IPS-20b (cell line): ENCODE results near the gene ADAMTS2.

Experiments used
- H3K27ac ChIP-seq: one replicate; pipeline ENCODE4 v1.5.1; 2013; ENCODE audit warnings: low read length
- H3K27me3 ChIP-seq: 2 replicates; pipeline ENCODE4 v1.6.1; 2013; ENCODE audit warnings: mild to moderate bottlenecking, low read length, inconsistent platforms; ENCODE audit not compliant: insufficient read depth
- H3K36me3 ChIP-seq: 2 replicates; pipeline ENCODE4 v1.6.1; 2013; ENCODE audit warnings: low read depth, mild to moderate bottlenecking, inconsistent platforms, low read length, moderate library complexity; ENCODE audit not compliant: insufficient read depth
- H3K4me1 ChIP-seq: 2 replicates; pipeline ENCODE4 v1.6.1; 2013; ENCODE audit warnings: mild to moderate bottlenecking, control low read depth, inconsistent platforms, low read length, moderate library complexity; ENCODE audit not compliant: insufficient read depth
- H3K4me3 ChIP-seq: 2 replicates; pipeline ENCODE4 v1.5.1; 2013; ENCODE audit warnings: mild to moderate bottlenecking, low read length, inconsistent platforms
- H3K9ac ChIP-seq: 2 replicates; pipeline ENCODE4 v1.6.1; 2013; ENCODE audit warnings: low read depth, mild to moderate bottlenecking, inconsistent platforms, low read length, moderate library complexity
- H3K9me3 ChIP-seq: 2 replicates; pipeline ENCODE4 v1.6.1; 2013; ENCODE audit warnings: mild to moderate bottlenecking, low read depth, low read length, inconsistent platforms; ENCODE audit not compliant: insufficient read depth

Gene ADAMTS2

DNA sequence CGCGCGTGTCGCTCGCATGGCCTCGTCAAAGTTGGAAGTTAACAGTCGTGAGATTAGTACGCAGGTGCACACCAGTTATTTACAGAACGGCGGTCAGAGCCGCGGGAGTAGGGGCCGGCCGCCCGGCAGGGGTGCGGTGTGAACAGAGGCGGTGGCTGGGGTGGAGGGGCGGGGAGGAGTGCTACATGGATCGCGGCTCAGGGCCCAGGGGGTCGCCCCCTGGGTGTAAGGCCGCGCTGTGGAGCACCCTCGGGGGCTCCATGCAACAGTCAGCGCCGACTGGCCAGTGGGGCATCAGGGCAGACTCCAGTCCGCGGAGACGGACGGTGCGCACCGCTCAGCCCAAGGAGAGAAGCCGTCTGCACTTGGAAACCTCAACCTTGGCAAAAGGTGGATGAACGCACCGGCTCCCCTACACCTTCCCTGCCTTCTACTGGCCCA is 224.8 kb downstream of the ADAMTS2 start:
- Histone ChIP-seq H3K27ac (no peak overlapping the region), H3K9ac (no peak overlapping the region), H3K4me3 (no peak overlapping the region), H3K36me3 (no peaks in the 10 kb centered on the region), H3K27me3 (no peaks in the 10 kb centered on the region), H3K9me3 (peaks cover 73% of the 10 kb centered on the region), H3K4me1 (no peaks in the 10 kb centered on the region)

DNA sequence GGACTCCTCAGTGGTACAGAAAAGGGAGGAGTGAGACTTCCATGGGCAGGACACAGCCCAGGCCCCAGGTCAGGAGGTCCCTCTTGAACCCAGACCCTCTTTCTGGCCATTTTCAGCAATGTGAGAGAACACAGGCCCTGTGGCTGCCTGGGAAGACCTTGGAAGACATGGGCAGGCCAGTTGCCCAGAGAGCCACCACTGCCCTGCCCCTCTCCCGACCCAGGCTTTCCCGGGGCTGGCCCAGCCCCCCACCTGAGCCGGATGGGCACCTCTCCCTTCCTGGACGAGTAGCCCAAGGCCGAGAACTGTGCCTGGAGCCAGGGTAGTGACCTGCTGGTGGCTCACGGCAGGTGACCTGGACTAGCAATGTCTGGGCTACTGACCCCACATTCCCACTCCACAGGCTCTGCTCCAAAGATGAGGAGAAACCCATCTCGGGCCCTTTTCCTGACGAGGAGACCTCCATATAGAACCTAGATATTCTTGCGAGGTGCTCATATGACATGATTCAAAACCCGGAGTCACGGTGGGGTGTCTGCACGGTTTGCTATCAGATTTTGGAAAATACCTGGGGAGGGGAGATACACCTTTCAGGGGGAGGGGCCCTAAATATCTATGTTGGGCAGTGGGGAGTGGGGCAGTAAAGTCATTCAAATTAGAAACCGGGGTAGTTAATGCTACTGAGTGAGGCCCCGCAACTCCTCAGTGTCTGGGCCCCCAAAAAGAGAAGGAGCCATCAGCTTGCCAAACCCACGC is 225.7 kb downstream of the ADAMTS2 start:
- Histone ChIP-seq H3K4me1 (no peaks in the 10 kb centered on the region), H3K4me3 (no peak overlapping the region), H3K27ac (no peak overlapping the region), H3K36me3 (no peaks in the 10 kb centered on the region), H3K9ac (no peak overlapping the region), H3K9me3 (peaks cover 81% of the 10 kb centered on the region), H3K27me3 (no peaks in the 10 kb centered on the region)

DNA sequence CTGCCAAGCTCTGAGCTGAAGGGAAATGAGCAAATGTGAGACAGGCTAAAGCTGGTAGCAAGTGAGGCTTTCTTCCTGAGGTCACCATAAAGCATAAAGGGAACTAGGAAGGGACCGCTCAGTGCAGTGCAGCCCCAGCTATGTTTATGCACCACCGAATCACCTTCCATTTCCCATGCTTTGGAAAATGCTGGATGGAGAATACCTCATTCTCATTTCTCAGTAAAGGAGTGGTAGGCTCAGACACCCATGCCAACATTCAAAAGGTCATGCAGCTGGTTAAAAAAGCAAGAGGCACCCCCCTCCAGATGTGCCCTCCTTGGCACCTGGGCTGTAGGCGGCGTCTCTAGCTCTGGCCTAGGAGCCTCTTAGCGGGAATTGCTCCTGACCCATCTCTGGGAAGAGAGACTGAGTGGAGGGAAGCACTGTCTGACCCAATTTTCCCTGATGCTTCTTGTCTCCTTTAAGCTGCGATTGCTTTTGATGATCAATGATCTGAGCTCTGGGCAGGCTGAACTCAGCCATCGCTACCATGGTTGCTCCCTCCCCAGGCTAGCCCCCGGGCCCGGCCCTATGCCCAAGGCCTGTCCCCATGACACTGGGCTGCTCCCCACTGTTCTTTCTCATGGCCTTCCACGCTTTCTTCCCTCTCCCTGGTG is 226.4 kb downstream of the ADAMTS2 start:
- Histone ChIP-seq H3K27me3 (no peaks in the 10 kb centered on the region), H3K9me3 (peaks cover 83% of the 10 kb centered on the region), H3K27ac (no peak overlapping the region), H3K36me3 (no peaks in the 10 kb centered on the region), H3K4me3 (no peak overlapping the region), H3K9ac (no peak overlapping the region), H3K4me1 (no peaks in the 10 kb centered on the region)

DNA sequence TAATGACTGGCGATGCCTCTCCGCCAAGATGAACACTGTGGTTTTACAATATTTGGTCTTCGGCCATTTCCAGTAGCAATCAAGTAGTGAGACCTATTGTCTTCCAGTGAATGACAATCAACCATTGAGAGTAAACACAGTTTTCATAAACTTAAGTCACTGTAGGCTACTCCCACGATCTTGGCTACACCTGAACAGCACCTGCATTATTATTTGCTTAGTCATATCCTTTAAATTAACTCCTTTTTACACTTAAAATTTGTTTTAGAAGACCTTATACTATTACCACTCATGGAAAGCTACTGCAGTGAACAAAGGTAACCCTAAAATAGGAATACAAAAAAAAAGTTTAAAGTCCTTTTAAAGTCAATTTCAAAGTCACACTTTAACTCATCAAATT is 226.9 kb downstream of the ADAMTS2 start:
- Histone ChIP-seq H3K9ac (no peak overlapping the region), H3K4me3 (no peak overlapping the region), H3K36me3 (no peaks in the 10 kb centered on the region), H3K27me3 (no peaks in the 10 kb centered on the region), H3K27ac (no peak overlapping the region), H3K4me1 (no peaks in the 10 kb centered on the region), H3K9me3 (peaks cover 83% of the 10 kb centered on the region)

DNA sequence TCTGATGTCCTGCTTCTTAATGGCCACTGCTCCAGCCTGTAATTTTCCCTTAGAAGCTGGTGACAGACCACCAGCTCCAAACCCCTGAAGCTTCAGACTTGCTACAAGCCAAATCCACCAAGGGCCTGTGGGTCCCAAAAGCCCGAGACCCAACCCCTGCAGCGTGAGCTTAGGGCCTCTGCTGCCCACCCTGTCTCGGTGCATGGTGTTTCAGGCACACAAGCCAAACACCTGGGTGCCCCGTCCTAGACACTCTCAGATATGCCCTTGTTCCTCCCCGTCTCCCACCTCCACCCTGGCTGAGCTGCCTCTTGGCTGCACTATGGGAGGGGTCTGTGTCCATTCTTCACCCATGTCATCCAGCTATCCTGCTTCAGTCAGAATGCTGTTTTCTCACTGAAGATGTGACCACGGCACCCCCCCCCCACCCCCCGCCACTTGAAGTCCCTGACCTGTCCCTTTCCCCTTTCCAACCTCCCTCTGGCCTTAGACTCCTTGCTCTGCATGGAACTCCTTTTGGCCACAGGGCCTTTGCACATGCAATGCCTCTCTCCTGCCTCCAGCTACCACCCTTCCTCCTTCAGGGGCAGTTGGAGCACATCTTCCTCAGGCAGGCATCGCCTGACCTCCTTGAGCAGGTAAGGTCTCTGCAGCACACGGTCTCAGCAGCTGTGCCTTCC is 229.3 kb downstream of the ADAMTS2 start:
- no peak overlapping the region for H3K27ac ChIP-seq
- peaks cover 93% of the 10 kb centered on the region for H3K9me3 ChIP-seq
- no peak overlapping the region for H3K4me3 ChIP-seq
- no peak overlapping the region for H3K9ac ChIP-seq
- no peaks in the 10 kb centered on the region for H3K36me3 ChIP-seq
- no peaks in the 10 kb centered on the region for H3K4me1 ChIP-seq
- no peaks in the 10 kb centered on the region for H3K27me3 ChIP-seq

DNA sequence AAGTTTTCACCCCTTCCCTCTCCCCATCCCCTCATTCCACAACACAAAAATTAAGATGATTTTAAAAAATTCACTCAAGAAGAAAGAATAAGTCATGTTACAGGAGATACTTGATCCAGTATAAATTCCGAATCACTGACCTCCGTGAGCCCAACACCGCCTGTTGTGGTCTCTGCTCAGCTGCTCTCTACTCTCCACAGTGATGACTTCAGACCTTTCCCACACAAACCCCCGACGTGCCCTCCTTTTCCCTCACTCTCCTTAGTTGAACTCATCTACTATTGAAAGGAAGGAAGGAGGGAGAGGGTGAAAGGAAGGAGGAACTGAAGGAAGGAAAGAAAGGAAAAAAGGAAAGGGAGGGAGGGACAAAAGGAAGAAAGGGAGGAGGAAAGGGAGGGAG is 230.0 kb downstream of the ADAMTS2 start:
- Histone ChIP-seq H3K27ac (no peak overlapping the region), H3K9me3 (peaks cover 94% of the 10 kb centered on the region), H3K27me3 (no peaks in the 10 kb centered on the region), H3K9ac (no peak overlapping the region), H3K4me3 (no peak overlapping the region), H3K4me1 (no peaks in the 10 kb centered on the region), H3K36me3 (no peaks in the 10 kb centered on the region)

DNA sequence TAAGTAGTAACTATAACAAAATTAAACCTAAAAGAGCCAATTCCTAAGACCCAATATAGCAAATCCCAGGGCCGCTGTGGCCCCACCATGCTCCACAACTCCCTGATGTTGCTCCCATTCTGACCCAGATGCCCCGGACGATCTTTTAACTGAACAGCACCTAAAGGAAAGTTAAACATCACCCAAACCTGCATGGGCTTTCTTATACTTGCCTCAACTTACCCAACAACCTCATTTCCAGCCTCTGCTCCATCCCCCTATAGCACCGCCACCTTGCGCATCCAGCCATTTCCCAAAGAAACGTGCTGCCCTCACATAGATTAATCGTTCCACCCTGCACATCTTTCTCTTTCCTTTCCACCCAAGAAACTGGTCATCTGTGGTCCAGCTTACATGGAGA is 230.5 kb downstream of the ADAMTS2 start:
- Histone ChIP-seq H3K36me3 (no peaks in the 10 kb centered on the region), H3K4me1 (no peaks in the 10 kb centered on the region), H3K9ac (no peak overlapping the region), H3K27me3 (no peaks in the 10 kb centered on the region), H3K9me3 (peaks cover 88% of the 10 kb centered on the region), H3K27ac (no peak overlapping the region), H3K4me3 (no peak overlapping the region)

DNA sequence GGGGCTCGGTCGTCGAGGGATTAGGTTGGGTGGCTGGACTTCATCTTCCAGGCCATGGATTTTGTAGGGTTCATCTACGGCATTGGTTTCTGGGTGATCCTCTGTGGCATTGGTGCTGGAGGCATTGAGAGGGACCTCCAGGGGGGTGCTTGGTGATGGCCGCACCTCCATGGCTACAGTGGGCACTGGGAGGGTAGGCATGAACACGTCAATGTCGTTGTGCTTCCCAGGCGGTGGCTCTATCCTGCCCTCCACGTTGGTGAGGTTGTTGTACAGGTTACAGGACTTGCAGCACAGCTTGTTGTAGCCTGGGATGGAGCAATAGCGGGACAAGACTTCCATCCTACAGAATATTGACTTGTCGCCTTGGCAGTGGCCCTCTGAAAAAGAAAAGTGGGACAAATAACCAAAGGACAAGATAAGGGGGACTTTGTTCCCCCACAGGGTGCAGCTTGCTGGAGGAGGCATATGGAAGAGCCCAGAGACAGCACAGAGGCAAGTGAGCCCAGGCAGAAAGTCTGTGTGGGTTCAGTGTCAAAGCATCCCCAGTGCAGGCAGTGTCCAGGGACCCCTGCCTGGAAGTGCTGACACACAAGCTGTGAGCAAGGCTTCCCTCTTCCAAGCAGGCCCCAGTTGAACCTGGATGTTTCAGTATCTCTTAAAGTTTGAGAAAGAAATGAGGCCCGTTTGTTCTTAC is 231.2 kb downstream of the ADAMTS2 start:
- no peaks in the 10 kb centered on the region for H3K27me3 ChIP-seq
- H3K4me1 ChIP-seq = no peaks in the 10 kb centered on the region
- H3K9ac ChIP-seq = no peak overlapping the region
- H3K9me3 ChIP-seq = peaks cover 81% of the 10 kb centered on the region
- H3K36me3 ChIP-seq = no peaks in the 10 kb centered on the region
- no peak overlapping the region for H3K27ac ChIP-seq
- H3K4me3 ChIP-seq = no peak overlapping the region

DNA sequence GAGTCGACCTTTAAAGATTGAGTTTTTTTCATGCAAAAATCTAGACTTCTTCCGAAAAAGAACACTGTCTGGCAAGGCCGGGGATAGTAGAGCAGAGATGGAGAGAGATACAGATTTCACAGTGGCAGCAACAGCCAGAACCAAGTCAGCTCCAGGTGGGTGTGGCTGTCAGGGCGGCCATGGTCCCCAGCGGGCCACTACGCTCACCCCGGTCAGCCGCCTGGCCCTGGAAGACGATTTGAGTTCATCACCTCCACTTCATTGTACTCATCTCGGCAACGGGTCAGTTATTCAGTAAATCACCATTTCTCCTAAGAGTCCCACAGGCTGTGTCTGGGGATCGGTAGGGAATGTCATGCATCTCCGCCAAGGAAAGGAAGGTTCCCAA is 232.1 kb downstream of the ADAMTS2 start:
- H3K27me3 ChIP-seq = no peaks in the 10 kb centered on the region
- no peak overlapping the region for H3K4me3 ChIP-seq
- H3K4me1 ChIP-seq = no peaks in the 10 kb centered on the region
- H3K9ac ChIP-seq = no peak overlapping the region
- no peaks in the 10 kb centered on the region for H3K36me3 ChIP-seq
- no peak overlapping the region for H3K27ac ChIP-seq
- peaks cover 72% of the 10 kb centered on the region for H3K9me3 ChIP-seq

DNA sequence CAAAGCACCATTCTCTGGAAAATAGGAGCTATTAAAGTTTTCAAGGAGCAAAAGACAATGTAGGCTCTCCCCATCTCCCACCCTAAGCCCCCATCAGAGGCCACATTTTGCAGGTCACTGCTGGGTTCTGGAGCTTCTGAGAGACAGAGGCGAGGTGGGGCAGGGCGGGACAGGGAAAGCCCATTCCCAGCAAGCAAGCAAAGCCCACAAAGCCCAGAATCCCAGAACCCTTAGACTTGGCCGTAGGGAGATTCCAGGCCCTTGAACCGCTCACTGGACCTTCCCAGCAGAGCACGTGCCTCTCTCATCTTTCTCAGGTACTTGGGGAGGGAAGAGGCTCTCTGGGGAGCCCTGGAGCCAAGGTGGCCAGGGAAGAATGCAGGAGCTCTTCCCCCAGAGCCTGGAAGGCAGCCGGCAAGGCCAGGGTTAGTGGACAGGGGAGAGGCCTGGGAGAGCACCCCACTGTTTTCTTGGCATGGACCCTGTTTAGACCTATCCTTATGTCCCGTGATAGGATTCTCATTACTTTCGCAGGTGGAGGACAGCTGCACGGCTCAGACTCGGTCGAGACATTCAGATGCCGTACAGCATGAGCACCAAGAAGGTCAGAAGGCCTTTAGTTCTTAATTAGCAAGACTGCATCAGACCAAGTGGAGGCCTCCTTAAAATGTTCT is 232.7 kb downstream of the ADAMTS2 start:
- H3K9me3 ChIP-seq = peaks cover 70% of the 10 kb centered on the region
- H3K27me3 ChIP-seq = no peaks in the 10 kb centered on the region
- no peak overlapping the region for H3K27ac ChIP-seq
- H3K4me3 ChIP-seq = no peak overlapping the region
- no peaks in the 10 kb centered on the region for H3K4me1 ChIP-seq
- no peak overlapping the region for H3K9ac ChIP-seq
- H3K36me3 ChIP-seq = no peaks in the 10 kb centered on the region
